NCI-H187 (cell line): ENCODE results near the gene MACROD1.

ENCODE experiments used
- DNase-seq, 2 experiments: peaks; one replicate each; lab custom pipeline; 2025; lab: John Stamatoyannopoulos, UW

The MACROD1 gene, protein sequence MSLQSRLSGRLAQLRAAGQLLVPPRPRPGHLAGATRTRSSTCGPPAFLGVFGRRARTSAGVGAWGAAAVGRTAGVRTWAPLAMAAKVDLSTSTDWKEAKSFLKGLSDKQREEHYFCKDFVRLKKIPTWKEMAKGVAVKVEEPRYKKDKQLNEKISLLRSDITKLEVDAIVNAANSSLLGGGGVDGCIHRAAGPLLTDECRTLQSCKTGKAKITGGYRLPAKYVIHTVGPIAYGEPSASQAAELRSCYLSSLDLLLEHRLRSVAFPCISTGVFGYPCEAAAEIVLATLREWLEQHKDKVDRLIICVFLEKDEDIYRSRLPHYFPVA

DNA sequence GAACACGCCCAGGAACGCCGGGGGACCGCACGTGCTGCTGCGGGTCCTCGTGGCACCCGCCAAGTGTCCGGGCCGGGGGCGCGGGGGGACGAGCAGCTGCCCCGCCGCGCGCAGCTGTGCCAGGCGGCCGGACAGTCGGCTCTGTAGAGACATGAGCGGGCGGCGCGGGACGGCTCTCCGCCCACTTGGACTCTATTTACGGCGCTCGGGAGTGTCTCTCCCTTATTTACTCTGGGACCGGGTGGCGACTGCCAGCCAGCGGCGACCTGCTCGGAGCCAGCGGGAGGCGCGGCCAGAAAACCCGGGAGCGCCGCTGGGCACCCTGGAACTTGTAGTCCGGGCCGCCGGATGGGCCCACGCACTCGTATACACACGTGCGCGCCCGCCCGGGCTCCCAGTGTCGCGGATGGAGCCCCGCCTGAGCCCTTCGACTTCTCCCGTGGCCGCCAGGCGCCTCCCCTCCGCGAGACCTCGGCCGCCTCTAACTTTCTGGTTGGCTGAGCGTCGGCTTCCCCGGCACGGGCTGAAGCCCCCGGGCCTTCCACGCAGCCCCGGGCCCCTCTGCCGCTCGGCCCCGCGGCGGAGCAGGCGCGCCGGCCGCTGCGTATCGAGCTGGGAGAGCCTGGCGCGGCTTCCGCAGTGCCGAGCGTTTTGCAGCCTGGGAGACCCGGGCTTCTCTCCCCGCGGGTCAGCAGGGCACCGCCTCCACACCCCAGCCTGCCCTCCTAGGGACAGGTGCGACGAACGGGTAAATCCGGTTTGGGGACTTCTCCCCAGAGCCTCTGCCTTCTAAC, at the start of gene MACROD1:
Gene MACROD1 (minus strand): TSS at position 272 of the 794 bp plus-strand sequence. CDS start 119 bp downstream, at position 153.
- DNase-seq, result peak; percentile 31 to 80

DNA sequence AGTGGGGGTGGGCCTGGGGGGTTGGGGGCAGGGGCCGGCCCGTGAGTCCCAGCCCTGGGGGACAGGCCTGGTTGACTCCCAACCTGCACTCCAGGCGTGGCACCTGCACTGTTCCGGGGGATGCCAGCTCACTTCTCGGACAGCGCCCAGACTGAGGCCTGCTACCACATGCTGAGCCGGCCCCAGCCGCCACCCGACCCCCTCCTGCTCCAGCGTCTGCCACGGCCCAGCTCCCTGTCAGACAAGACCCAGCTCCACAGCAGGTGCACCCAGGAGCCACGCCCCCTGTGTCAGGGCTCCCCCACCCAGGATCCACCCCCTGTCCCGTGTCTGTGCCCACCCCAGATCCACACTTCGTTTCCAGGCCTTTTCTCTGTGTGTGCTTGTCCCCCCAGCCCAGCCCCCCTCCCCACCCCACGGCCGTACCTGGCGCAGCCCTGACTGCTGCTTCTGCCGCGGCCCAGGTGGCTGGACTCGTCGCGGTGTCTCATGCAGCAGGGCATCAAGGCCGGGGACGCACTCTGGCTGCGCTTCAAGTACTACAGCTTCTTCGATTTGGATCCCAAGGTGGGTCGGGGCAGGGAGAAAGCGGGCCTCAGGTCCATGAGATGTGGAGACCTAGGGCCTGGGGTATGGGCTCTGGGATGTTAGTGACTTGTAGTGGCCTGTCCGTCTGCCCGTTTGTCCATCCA, 45.4 kb upstream of the MACROD1 start:
- no peak for DNase-seq

DNA sequence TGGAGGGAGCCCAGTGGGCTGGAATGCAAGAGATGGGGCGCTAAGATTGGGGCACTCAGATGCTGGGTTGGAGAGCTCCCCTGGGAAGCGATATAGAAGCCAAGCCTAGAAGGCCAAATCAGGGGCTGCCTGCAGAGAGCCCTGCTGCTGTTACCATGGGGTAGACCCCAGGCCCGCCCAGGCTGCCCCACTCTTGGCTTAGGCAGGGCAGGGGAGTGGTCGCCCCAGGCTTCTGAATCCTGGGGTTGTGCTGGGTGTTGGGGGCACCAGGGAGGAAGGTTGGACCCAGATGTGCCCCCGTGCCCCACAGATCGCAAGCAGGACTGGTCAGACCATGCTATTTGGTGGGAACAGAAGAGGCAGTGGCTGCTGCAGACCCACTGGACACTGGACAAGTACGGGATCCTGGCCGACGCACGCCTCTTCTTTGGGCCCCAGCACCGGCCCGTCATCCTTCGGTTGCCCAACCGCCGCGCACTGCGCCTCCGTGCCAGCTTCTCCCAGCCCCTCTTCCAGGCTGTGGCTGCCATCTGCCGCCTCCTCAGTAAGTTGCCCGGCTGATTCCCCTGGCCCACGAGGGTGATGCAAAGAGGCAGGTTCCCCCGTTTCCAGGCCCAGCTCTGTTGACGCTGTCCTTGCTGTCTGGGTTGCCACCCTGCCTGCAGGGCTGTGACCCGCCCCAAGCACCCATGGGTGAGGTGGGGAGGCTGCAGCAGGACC, 44.5 kb upstream of the MACROD1 start:
- DNase-seq, result no peak

DNA sequence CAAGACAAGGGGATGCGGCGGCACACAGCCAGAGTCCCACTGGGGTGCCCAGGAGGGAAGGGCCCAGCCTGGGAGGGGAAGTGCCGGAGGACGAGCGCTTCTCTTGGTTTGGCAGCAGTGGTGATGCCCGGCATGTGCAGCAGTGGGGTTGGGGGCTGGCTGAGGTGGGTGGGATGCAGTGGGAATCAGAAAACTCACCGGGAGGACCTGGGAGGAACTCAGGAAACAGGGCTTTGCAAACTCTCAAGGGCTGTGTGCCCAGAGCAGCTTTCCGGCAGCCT, 43.6 kb upstream of the MACROD1 start:
- no peak for DNase-seq

DNA sequence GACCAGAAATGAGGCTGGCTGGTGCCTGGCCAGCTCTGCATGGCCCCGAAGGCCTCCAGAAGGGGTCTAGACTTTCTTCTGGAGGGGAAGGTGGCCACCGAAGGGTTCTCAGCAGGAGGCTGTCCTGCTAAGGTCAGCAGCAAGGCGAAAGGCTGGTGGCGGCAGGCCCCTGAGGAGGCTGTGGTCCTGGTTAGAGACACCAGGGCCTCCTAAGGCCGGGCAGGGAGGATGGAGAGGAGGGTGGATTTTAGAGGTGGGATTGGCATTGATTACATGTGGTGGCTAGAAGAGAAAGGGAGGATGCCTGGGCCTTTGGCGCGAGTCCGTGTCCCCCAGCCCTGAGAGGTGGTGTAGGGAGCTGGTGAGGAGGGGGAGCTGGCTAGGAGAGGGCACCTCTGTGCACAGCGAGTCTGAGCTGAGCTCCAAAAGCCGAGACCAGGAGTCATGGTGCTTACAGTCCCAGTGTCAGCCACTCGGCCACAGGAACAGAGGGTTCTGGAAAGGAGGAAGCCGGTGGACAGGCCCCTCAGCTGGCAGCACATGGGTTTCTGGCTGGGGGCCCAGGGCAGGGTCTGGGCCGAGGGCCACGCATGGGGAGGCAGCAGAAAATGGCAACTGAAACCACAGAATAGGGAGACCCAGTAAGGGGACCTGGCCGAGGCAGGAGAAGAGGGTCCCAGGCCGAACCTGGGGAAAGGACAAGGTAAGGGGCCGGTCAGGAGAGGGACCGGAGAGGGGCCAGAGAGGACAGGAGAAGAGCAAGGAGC, 43.1 kb upstream of the MACROD1 start:
- DNase-seq, result no peak

DNA sequence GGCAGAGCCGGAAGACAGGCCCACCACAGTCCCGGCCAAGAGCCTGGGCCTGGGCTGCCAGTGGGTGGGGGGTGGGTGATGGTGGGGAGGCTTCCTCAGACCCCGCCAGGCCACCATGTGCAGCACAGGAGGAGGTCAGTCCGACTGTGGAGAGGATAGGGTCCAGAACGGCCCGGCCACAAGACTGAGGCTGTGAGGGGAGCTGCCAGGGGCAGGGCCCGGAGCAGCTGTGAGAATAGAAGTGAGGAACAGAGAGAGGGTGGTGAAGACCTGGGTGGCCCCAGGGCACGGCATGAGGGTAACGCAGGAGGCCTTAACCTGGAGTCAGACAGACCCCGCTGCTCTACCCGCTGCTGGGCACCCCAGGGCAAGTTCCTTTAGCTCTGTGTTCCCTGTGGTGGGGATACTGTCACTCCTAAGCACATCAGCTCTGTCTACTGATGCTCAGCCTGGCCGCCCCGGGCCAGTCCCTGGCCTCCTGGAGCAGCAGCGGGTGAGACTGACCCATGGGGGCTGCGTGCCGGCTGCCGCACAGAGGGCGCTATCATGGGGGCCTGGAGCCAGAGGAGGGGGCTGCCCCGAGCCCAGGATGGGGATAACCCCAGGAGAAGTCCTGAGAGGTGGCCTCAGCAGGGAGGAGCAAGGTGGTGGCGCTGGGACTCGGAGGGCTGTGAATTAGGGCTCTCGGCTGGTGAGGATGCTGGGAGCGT, 42.3 kb upstream of the MACROD1 start:
- DNase-seq, result no peak

DNA sequence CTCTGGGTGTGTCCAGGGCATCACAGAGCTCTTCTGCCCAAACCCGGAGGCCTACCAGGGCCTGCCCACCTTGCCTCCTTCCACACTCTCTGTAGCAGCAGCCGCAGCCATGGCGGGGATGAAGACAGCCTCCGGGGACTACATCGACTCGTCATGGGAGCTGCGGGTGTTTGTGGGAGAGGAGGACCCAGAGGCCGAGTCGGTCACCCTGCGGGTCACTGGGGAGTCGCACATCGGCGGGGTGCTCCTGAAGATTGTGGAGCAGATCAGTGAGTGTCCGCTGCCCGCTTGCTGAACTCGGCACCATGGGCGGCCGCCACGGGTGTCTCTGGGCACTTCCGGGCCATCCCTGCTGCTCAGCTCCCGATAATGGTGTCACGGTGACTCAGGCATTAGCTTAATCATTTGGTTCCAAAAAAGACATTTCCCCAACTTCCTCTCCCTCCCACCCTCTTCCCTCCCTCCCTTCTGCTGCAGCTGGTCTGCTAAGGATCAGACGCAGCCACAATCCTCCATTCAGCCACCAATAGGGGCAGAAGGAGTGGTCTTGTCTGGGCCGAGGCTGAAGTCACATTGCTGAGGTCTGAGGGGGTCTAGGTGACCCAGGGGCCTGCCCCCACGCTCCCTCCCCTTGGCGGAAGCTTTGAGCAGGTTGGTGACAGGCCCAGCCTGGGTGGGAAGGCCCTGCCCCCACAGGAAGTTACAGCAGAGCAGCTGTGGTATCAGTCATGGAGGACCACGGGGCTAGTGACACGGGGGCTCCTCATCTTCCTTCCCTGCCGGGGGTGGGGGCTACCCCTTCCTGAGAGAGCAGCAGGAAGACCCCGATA, 41.6 kb upstream of the MACROD1 start:
- no peak for DNase-seq

DNA sequence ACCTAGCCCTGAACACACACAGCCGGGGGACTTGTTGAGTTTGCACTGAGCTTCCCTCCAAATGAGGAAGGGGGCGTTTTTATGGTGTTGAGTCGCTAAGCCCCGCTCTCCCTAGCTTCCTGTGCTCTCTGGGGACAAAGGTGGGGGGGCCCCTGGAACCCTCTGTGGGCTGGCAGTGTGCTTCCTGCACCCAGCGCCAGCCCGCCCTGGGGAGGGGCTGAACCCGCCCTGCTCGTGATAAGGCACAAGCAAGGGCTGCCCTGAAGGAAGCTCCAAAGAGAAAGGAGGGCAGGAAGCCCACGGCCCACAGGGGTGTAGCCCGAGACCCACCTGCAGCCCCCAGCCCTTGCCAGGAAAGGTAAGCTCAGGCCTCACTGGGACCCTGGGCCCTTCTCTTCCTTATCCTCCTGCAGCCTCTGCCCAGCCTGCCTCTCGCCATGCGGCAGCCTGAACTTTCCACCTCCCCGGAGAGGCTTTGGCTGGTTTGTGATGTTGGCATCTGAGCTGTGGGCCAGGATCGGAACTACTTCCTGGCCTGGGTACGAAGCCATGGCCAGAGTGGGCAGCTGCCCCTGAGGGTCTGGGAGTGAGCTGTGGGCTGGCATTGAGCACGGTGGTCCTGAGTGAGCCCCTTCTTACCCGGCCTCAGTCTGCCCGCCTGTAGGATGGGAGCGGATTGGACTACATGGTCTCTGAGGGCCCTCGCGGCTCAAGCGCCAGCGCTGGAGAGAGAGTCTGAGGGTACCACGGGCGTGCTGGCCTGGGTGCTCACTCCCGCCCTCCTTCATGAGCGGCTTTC, 40.7 kb upstream of the MACROD1 start, which contains the start of gene FERMT3:
Gene FERMT3 (plus strand): TSS at position 265 of the 799 bp plus-strand sequence. CDS start 644 bp downstream, outside the sequence.
- no peak for DNase-seq

DNA sequence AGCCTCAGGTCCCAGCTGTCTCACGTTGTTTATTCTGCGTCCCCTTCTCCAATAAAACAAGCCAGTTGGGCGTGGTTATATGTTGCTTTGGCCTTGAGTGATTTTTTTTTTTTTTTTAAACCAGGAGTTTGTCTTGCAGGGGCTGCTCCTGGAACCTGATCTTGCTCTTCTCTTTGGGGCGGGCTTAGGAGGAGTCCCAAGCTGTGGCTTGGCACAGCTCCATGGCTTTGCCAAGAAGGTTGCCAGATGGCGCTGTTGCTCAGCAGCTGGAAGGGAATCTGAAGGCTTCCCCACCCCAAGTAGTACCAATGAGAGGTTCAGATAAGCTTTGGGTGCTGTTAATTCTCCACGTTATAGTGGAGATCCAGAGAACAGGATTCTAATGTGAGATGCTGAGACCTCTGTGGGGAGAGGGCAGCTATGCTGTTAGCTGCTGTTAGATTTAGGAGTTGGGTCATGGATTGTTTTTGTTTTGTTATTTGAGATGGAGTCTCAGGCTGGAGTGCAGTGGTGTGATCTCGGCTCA, 38.6 kb upstream of the MACROD1 start:
- peak; percentile 17 to 60 for DNase-seq

DNA sequence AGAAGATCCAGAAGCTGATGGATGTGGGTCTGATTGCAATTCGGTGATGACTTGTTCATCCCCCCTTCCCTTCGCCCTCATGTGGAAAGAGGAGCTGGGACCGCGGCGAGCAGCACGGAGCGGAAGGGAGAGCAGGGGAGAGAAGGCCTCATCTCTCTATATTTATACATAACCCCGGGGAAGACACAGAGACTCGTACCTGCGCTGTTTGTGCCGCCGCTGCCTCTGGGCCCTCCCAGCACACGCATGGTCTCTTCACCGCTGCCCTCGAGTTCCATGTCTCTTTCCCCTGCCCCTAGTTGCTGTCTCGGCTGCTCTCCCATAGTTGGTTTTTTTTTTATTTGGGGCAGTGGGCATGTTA, 38.1 kb upstream of the MACROD1 start:
- DNase-seq, result no peak

DNA sequence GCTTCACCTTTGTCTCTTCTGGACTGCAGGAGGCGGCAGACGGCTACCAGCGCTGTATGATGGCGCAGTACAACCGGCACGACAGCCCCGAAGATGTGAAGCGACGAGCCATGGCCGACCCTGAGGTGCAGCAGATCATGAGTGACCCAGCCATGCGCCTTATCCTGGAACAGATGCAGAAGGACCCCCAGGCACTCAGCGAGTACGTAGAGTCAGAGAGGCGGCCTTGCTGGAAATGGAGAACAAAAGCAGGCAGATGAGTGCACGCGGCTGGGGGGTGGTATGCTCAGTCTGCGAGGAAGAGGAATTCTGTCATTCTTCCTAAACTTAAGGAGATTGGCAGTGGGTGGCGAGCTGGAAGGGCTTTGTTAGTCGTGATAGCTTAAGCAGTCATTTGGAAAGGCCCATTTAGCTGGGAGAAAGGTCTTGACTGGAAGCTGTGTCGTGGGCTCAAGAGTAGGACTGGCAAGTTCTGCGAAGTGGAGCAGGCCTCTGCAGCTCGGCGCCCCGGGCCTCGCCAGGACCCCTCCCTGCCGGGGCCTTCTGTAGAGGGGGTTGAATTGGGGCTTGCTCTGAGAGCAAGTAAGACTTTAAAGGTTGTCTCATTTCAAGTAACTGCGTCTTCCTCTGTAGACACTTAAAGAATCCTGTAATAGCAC, 37.6 kb upstream of the MACROD1 start:
- no peak for DNase-seq

DNA sequence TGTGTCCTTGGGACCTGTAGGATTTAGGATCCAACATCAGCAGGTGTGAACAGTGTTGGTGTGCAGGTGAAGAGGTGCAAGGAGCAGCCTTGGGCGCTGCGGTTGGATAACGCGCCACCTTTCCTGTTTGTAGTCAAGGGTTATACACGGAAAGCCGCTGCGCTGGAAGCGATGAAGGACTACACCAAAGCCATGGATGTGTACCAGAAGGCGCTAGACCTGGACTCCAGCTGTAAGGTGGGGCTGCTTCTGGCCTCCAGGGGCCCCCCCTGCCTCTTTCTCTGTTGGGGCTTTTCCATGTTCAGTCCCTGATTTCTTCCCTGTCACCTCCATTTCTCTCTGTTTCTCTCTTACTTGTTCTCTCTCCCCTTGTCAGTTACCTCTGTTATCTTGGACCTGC, 37.1 kb upstream of the MACROD1 start:
- DNase-seq, result no peak

DNA sequence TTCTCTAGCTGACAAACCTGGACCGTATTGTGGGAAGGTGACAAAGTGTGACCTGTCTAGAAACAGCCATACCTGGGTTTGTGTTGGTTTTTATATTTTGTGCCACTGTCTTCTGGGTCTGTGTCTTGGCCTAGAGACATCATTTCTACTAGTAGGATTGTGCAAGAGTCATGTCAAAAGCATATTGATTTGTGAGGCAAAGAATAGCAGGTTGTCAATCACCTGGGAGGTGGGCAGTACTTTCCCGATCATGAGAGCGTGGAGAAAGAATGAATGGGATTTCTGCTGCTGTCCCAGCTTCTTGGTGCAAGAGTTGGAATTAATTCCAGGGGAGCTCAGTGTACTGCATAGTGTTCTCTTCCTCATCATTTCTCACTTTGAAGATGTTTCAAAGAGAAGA, 35.6 kb upstream of the MACROD1 start:
- DNase-seq, result no peak

DNA sequence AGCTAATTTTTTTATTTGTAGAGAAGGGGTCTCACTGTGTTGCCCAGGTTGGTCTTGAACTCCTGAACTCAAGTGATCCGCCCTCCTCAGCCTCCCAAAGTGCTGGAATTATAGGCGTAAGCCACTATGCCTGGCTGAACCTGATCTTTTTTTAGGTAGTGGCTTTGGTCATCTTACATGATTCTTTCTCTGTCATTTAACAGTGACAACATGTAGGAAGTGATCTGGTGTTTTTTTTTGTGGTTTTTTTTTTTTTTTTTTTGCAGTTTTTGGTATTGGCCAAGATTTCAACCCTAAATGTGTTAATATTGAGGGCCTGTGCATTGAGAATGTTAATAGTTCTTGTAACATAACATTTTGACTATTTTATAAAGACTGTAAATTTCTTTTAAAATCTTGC, 32.6 kb upstream of the MACROD1 start:
- no peak for DNase-seq

DNA sequence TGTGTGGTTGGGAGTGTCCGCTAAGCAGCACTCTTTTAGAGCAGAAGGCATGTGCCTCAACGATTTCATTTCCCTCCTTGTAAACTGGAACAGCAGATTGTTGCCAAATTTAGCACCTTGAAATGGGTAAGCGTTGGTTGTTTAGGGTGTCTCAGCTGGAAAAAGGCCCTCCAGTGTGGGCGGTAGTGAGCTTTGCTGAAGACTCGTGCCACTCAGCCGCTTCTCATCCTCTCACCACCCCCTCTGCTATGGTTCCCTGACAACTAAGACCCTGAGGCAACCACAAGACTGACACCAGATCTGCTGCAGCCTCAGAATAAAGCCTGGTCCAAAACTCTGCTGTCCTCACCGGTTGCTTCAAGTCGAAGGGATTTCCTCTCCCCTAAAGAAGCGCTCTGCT, 30.7 kb upstream of the MACROD1 start:
- no peak for DNase-seq

DNA sequence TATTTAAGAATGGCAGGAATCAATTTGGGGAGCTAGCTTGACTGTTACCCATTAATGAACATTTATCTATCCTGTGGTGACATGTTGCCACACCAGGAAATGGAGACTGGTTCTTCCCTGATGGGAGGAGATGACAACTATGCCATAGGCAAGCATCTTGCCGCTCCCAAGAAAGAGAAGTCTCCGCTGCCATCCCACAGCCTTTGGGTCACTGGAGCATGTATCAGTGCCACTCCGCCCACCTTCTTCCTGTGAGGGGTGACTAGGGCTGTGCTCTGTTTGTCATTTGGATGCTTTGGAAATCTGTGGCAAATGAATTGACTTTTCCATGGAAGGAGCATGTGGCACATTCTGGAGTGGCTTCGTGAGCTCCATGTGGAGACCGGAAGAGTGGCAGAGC, 26.5 kb upstream of the MACROD1 start:
- no peak for DNase-seq

DNA sequence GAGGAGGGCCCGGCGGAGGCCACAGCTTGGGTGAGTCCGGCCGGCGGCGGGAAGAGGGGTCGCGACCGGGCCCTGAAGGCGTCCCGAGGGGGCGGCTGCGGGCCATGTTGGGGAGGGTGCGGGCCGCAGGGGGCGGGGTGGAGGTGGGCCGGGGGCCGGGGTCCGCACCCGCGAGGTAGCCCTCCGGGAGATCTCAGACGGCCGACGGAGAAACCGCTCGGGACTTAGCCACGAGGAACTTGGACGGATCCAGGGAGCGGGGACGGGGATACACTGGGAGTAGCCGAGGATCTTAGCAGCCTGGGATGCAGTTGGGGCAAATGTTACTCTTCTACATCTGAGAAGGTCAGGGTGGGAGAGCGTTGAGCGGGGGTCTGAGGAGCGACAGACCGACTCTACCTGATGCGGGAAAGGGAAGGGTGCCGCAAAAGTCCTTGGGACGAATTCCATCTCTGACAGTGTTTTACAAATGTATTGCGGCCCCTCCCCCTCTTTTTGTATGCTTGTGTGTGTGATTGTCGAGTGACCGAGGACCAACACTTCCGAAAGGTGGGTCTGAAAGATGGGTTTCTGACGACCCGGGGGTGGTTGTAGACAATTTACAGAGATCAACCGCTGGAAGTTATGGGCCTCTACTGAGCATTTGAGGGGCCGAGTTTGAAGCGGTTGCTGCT, 20.7 kb upstream of the MACROD1 start:
- DNase-seq, result no peak
